Gastrocnemius medialis (tissue), 4 donors: ENCODE results near the gene EHD3. TPM values are rescaled to one million over a fixed set of nuclear protein-coding genes. Genes with fewer than 3 reads are reported as not detected.

Source experiments
- ATAC-seq, 2 donors: fragments of 150-250 bp; one replicate each; pipeline ENCODE4 v1.9.1; 2016
- DNase-seq, 2 donors: peaks; one replicate each; pipeline ENCODE4 v3.0.0-alpha.2; 2019
- H3K27ac ChIP-seq, 4 donors: fragments of 200-600 bp; sonication (generic); 1 replicate in 1 of 4; 2 replicates in 3 of 4; pipeline ENCODE4 v1.5.1; 2016 to 2018; ENCODE audit warnings: mild to moderate bottlenecking in 2 of 4, moderate library complexity in 1 of 4
- H3K27me3 ChIP-seq, 3 donors: fragments of 200-600 bp; sonication (generic) in 2 of 3; 1 replicate in 1 of 3; 2 replicates in 2 of 3; pipeline versions ENCODE4 v1.5.1 to v1.6.0; 2016 to 2019; ENCODE audit warnings: mild to moderate bottlenecking in 1 of 3, moderate library complexity in 1 of 3
- H3K36me3 ChIP-seq, 2 donors: fragments of 200-600 bp; sonication (generic) in 1 of 2; one replicate each; pipeline ENCODE4 v1.5.1; 2017 to 2018
- H3K4me1 ChIP-seq, 2 donors: fragments of 200-600 bp; sonication (generic) in 1 of 2; one replicate each; pipeline ENCODE4 v1.5.1; 2016 to 2017; ENCODE audit warnings: mild to moderate bottlenecking in 2 of 2
- H3K4me3 ChIP-seq, 4 donors: fragments of 200-600 bp; sonication (generic) in 3 of 4; 1 replicate in 1 of 4; 2 replicates in 3 of 4; pipeline ENCODE4 v1.5.1; 2016 to 2019; ENCODE audit warnings: mild to moderate bottlenecking in 2 of 4
- H3K9me3 ChIP-seq, 3 donors: fragments of 200-600 bp; sonication (generic) in 2 of 3; 1 replicate in 1 of 3; 2 replicates in 2 of 3; pipeline ENCODE4 v1.5.1; 2016 to 2019
- POLR2A ChIP-seq, 2 donors: fragments of 450-650 bp; IDR thresholded peaks; one replicate each; pipeline ENCODE4 v1.6.1; 2017; ENCODE audit warnings: antibody characterized with exemption in 2 of 2, mild to moderate bottlenecking in 2 of 2, moderate library complexity in 2 of 2
- in situ Hi-C, 4 donors: fragments of 200-750 bp; cut with MboI; loops; one replicate each; pipeline versions ENCODE4 v1.15.0 to v1.8.0; 2017; ENCODE audit warnings: low sequenced_read_pairs in 4 of 4
- intact Hi-C: fragments of 100-400 bp; cut with DNase I; formaldehyde crosslinking; loops from one replicate; pipeline ENCODE4 v1.15.1; 2023; ENCODE audit warnings: low total_unique reads
- total RNA-seq, 4 donors: library from RNA; depleted of rRNA; stranded (reverse); fragments of >200 nt; gene quantifications; one replicate each; pipeline versions ENCODE4 v1.1.0 to v1.2.3, GENCODE V29; 2016
- TF ChIP-seq, protein P1 (sequence below), 5 experiments: fragments of 450-650 bp in 3 of 5; fragments of 200-600 bp in 2 of 5; sonication (generic) in 2 of 5; IDR thresholded peaks in 4 of 5; conservative IDR thresholded peaks in 1 of 5; 1 replicate in 4 of 5; 2 replicates in 1 of 5; pipeline ENCODE4 v1.5.1; 2016 to 2019; ENCODE audit warnings: antibody characterized with exemption in 5 of 5, mild to moderate bottlenecking in 3 of 5, moderate library complexity in 3 of 5

The EHD3 gene
- total RNA-seq, 4 donors from 2014 or later: 1.5 to 3.1 (median 2.1) TPM

DNA sequence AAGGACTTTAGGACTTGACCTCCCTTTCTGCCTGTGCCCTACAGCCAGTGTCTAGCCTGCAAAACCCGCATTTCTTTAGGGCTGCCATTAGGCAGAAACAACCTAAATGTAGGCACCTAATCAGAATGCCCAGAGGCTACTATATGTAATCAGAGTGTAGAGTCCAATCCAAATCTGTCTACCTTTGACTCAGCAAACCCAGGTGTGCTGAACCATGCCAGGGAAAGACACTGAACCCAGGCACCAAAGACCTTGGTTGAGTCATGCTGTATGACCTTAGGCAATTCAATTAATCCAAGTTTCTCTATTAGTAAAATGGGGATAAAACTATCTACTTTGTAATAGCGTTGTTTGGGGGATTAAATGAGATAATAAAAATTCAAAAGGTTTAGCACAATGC lies 37.3 kb upstream of the EHD3 start:
- no peak for ATAC-seq
- H3K27ac ChIP-seq: no peak overlapping the region
- no peak overlapping the region for H3K4me3 ChIP-seq
- intact Hi-C loops (no loop called here), in situ Hi-C loops (no loop called here)
- no peaks in the 10 kb centered on the region for H3K36me3 ChIP-seq
- no peaks in the 10 kb centered on the region for H3K9me3 ChIP-seq
- no peak for TF ChIP-seq POLR2A (IDR thresholded peaks at IDR 0.05)
- TF ChIP-seq, protein P1, sequence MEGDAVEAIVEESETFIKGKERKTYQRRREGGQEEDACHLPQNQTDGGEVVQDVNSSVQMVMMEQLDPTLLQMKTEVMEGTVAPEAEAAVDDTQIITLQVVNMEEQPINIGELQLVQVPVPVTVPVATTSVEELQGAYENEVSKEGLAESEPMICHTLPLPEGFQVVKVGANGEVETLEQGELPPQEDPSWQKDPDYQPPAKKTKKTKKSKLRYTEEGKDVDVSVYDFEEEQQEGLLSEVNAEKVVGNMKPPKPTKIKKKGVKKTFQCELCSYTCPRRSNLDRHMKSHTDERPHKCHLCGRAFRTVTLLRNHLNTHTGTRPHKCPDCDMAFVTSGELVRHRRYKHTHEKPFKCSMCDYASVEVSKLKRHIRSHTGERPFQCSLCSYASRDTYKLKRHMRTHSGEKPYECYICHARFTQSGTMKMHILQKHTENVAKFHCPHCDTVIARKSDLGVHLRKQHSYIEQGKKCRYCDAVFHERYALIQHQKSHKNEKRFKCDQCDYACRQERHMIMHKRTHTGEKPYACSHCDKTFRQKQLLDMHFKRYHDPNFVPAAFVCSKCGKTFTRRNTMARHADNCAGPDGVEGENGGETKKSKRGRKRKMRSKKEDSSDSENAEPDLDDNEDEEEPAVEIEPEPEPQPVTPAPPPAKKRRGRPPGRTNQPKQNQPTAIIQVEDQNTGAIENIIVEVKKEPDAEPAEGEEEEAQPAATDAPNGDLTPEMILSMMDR (IDR thresholded peaks at IDR 0.05 in 4 of 5, conservative IDR thresholded peaks at IDR 0.05 in 1 of 5): no peak
- DNase-seq: no peak
- H3K4me1 ChIP-seq: no peaks in the 10 kb centered on the region
- no peaks in the 10 kb centered on the region for H3K27me3 ChIP-seq

DNA sequence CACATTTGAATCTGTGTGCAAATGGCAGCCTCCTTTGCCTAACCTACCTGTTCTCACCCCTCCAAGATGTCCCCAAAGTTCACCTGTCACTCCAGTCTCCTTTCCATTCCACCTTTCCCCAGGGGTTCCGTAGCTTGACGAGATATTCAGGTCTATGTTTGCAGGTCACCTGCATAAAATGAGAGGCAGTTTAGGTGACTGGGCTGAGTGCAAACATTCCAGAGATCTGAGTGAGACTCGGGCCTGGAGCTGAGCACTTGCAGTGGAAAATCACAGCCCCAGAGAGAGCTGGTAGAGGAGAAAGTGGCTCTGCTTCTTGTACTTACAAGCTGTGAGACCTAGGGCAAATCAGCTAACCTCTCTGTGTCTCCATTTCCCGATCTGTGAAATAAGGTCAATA lies 36.8 kb upstream of the EHD3 start:
- DNase-seq (no peak), ATAC-seq (no peak)
- H3K4me1 ChIP-seq: no peaks in the 10 kb centered on the region
- intact Hi-C loops (no loop called here), in situ Hi-C loops (no loop called here)
- no peak overlapping the region for H3K27ac ChIP-seq
- H3K9me3 ChIP-seq: no peaks in the 10 kb centered on the region
- TF ChIP-seq POLR2A (IDR thresholded peaks at IDR 0.05): no peak
- TF ChIP-seq, protein P1 (IDR thresholded peaks at IDR 0.05 in 4 of 5, conservative IDR thresholded peaks at IDR 0.05 in 1 of 5): no peak
- no peaks in the 10 kb centered on the region for H3K36me3 ChIP-seq
- no peak overlapping the region for H3K4me3 ChIP-seq
- no peaks in the 10 kb centered on the region for H3K27me3 ChIP-seq

DNA sequence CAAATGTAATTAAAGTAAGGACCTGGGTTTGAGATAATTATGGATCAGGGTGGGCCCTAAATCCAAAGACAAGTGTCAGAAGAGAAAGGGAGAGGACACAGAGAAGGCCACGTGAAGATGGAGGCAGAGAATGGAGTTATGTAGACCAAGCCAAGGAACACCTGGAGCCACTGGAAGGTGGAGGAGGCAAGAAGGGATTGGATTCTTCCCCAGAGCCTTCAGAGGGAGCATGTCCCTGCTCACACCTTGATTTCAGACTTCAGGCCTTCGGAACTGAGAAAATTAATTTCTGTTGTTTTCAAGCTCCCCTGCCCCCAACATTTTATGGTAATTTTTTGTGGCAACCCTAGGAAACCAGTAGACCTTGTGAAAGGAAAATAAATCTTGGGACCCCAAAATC lies 36.3 kb upstream of the EHD3 start:
- DNase-seq (no peak), ATAC-seq (no peak)
- intact Hi-C loops (no loop called here), in situ Hi-C loops (no loop called here)
- H3K4me3 ChIP-seq: no peak overlapping the region
- no peak for TF ChIP-seq POLR2A (IDR thresholded peaks at IDR 0.05)
- TF ChIP-seq, protein P1 (IDR thresholded peaks at IDR 0.05 in 4 of 5, conservative IDR thresholded peaks at IDR 0.05 in 1 of 5): no peak
- no peak overlapping the region for H3K27ac ChIP-seq
- H3K9me3 ChIP-seq: no peaks in the 10 kb centered on the region
- H3K4me1 ChIP-seq: no peaks in the 10 kb centered on the region
- H3K36me3 ChIP-seq: no peaks in the 10 kb centered on the region
- H3K27me3 ChIP-seq: no peaks in the 10 kb centered on the region

DNA sequence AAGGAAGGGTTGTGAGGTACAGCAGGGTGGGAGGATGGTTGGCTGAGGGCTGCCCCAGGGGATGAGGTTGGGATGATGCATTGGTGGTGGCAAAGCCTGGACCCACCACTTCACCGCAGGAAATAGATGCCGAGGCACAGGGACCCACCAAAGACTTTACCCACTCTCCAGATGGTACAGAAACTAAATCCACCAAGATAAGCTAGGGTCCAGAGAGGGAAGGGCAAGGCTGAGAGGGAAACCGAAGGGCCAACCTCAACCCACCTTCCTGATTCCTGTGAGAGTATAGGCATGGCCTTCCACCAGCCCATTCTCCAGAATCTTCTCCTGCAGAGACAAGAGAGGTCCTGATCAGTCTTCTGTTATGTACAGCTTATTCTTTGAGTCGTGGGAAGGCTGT lies 34.7 kb upstream of the EHD3 start:
- Histone ChIP-seq H3K36me3 (no peaks in the 10 kb centered on the region), H3K9me3 (no peaks in the 10 kb centered on the region), H3K27me3 (no peaks in the 10 kb centered on the region), H3K27ac (no peak overlapping the region), H3K4me3 (no peak overlapping the region), H3K4me1 (no peaks in the 10 kb centered on the region)
- in situ Hi-C loops: no loop called here
- no peak for DNase-seq
- no peak for TF ChIP-seq POLR2A (IDR thresholded peaks at IDR 0.05)
- TF ChIP-seq, protein P1 (IDR thresholded peaks at IDR 0.05 in 4 of 5, conservative IDR thresholded peaks at IDR 0.05 in 1 of 5): no peak
- intact Hi-C loops: no loop called here
- ATAC-seq: no peak

DNA sequence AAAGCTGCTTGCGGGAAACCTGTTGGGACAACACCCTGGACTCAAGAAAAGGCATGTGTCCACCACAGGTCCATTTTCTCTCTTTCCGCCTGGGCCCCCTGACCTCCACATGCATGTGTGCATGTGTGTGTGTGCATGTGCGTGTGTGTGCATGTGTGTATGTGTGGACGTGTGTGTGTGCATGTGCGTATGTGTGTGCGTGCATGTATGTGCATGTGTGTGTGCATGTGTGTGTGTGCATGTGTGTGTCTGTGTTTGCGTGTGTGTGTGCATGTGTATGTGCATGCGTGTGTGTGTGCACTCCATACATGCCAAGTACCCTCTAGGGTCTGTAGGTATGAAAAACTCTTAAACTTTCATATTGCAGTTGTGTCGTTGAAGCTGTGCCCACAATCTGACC lies 33.0 kb upstream of the EHD3 start:
- TF ChIP-seq, protein P1 (IDR thresholded peaks at IDR 0.05 in 4 of 5, conservative IDR thresholded peaks at IDR 0.05 in 1 of 5): no peak
- no peak for TF ChIP-seq POLR2A (IDR thresholded peaks at IDR 0.05)
- intact Hi-C loops (no loop called here), in situ Hi-C loops (no loop called here)
- Histone ChIP-seq H3K27me3 (no peaks in the 10 kb centered on the region), H3K9me3 (no peaks in the 10 kb centered on the region), H3K36me3 (no peaks in the 10 kb centered on the region), H3K4me3 (no peak overlapping the region), H3K4me1 (no peaks in the 10 kb centered on the region), H3K27ac (no peak overlapping the region)
- no peak for ATAC-seq
- DNase-seq: no peak
